ENCODE measurements around the gene CCDC69. TPM values are rescaled to one million over a fixed set of nuclear protein-coding genes. Genes with fewer than 3 reads are reported as not detected.
A peak's percentile ranks its signal among the peaks of the same experiment; 100 is the strongest.

CCDC69 gene
- total RNA-seq, 6 experiments from 2014 or later, result 0.43 to 1.1 (median 0.71) TPM

DNA sequence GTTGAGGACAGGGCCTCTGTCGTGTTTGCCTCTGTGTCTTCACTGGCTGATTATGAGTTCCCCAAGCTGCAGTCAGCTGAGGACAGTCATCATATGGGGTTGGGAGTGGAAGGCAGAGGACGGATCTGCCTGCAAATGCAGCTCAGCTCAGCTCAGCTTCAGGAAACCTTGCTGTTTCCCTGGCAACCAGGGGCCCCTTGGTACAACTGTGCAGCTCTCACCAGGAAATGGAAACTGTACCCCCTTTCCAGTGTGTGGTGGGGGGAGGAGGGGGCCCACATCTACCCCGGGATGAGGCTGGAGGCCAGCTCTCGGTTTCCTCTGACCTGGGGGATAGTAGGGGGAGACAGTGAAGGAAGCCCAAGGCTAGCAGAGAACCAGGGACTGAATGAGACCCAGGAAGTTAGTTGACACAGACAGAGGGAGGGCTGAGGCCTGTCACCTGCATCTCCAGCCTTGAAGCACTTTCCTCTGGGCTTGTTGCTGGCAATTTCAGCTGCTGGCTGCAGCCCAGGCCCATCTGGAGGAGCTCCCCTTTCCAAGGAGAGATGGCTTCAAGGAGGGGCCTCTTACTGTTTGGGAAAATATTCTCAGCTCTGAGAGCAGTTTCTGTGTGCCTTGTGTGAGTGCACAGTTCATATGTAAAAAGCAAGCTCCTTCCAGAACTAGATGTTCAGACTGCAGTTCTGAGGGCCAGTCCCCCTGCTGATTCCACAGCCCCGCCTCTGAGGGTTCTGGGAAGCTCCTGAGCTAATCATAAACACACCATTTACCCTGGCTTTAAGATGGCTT is 73.2 kb downstream of the CCDC69 start:
- Mint-ChIP-seq H3K4me3 (peak overlapping the region; percentile 36), H3K36me3 (ENCODE audit: low read depth) (peaks cover 46% of the 10 kb centered on the region), H3K27me3 (ENCODE audit: insufficient read depth) (peaks cover 4% of the 10 kb centered on the region; the same call in 1 of the 2 replicates), H3K9me3 (no peaks in the 10 kb centered on the region), H3K4me1 (ENCODE audit: low read depth) (peaks cover 84% of the 10 kb centered on the region), H3K27ac (peak overlapping the region; percentile 88)
- DNase-seq, result peak; percentile 43
- TF ChIP-seq, protein P1, sequence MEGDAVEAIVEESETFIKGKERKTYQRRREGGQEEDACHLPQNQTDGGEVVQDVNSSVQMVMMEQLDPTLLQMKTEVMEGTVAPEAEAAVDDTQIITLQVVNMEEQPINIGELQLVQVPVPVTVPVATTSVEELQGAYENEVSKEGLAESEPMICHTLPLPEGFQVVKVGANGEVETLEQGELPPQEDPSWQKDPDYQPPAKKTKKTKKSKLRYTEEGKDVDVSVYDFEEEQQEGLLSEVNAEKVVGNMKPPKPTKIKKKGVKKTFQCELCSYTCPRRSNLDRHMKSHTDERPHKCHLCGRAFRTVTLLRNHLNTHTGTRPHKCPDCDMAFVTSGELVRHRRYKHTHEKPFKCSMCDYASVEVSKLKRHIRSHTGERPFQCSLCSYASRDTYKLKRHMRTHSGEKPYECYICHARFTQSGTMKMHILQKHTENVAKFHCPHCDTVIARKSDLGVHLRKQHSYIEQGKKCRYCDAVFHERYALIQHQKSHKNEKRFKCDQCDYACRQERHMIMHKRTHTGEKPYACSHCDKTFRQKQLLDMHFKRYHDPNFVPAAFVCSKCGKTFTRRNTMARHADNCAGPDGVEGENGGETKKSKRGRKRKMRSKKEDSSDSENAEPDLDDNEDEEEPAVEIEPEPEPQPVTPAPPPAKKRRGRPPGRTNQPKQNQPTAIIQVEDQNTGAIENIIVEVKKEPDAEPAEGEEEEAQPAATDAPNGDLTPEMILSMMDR (IDR thresholded peaks at IDR 0.05), result no peak

DNA sequence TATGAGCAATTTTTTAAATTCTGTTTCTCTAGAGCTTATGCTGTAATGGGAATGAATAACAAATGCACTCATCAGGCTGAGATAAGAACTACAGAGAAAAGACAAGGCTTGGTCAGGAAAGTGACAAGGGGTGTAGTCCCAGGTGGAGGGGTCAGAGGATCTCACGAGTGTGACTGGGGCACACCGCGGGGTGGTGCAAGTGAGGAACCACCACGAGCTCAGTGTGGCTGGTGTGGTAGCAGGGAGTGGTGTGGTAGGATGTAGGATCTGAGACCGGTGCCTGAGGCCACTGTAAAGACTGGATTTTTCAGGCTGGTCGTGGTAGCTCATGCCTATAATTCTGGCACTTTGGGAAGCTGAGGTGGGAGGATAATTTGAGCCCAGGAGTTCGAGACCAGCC is 75.3 kb downstream of the CCDC69 start:
- H3K27ac Mint-ChIP-seq, result peak overlapping the region; percentile 36; the same call in 1 of the 2 replicates
- no peak overlapping the region for H3K4me3 Mint-ChIP-seq
- no peak for DNase-seq
- peaks cover 44% of the 10 kb centered on the region for H3K36me3 Mint-ChIP-seq (ENCODE audit: low read depth)
- H3K4me1 Mint-ChIP-seq (ENCODE audit: low read depth), result peaks cover 79% of the 10 kb centered on the region
- TF ChIP-seq, protein P1 (IDR thresholded peaks at IDR 0.05), result no peak
- H3K27me3 Mint-ChIP-seq (ENCODE audit: insufficient read depth), result peaks cover 4% of the 10 kb centered on the region; the same call in 1 of the 2 replicates
- no peaks in the 10 kb centered on the region for H3K9me3 Mint-ChIP-seq

DNA sequence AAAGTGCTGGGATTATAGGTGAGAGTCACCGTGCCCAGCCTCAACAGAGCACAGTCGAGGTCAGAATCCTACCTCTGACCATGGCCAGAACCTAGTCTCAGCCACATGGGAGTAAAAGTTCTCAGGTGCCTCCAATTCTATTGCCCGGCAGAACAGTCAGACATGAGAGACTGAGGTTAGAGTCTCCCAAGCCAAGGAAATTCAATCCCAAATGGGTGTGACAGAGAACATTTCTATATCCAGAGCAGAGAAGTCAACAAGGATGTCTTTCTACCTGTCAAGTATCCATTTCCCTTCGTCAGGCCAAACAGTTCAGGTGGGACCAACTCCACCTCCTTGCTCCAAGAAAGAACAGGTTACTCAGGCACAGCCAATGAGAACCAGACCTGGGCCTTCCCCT is 76.9 kb downstream of the CCDC69 start:
- peaks cover 79% of the 10 kb centered on the region for H3K4me1 Mint-ChIP-seq (ENCODE audit: low read depth)
- H3K4me3 Mint-ChIP-seq, result no peak overlapping the region
- H3K9me3 Mint-ChIP-seq, result no peaks in the 10 kb centered on the region
- DNase-seq, result no peak
- H3K27ac Mint-ChIP-seq, result peak overlapping the region; percentile 11; the same call in 1 of the 2 replicates
- peaks cover 4% of the 10 kb centered on the region; the same call in 1 of the 2 replicates for H3K27me3 Mint-ChIP-seq (ENCODE audit: insufficient read depth)
- TF ChIP-seq, protein P1 (IDR thresholded peaks at IDR 0.05), result no peak
- H3K36me3 Mint-ChIP-seq (ENCODE audit: low read depth), result peaks cover 45% of the 10 kb centered on the region

DNA sequence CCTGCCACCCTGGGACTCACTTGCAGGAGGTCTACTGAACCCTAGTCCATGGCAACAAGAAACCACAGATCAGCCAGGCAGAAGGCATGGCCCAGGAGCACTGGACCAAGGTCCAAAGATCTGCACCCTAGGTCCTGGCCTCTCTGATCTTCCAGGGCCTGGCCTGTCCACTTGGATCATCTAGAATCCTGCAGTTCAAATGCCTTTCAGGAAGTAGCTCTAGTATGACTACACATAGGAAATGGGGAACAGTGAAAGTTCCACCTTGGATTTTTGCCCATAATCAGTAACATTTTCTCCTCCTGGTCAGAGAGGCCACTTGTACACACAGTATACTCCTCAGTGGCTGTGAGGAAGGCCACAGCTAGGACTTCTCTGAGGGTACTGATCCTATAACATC is 77.8 kb downstream of the CCDC69 start:
- Mint-ChIP-seq H3K36me3 (ENCODE audit: low read depth) (peaks cover 47% of the 10 kb centered on the region), H3K9me3 (no peaks in the 10 kb centered on the region), H3K27ac (peak overlapping the region; percentile 45), H3K4me3 (no peak overlapping the region), H3K4me1 (ENCODE audit: low read depth) (peaks cover 79% of the 10 kb centered on the region), H3K27me3 (ENCODE audit: insufficient read depth) (no peaks in the 10 kb centered on the region; the same call in 1 of the 2 replicates)
- TF ChIP-seq, protein P1 (IDR thresholded peaks at IDR 0.05), result no peak
- DNase-seq, result no peak

DNA sequence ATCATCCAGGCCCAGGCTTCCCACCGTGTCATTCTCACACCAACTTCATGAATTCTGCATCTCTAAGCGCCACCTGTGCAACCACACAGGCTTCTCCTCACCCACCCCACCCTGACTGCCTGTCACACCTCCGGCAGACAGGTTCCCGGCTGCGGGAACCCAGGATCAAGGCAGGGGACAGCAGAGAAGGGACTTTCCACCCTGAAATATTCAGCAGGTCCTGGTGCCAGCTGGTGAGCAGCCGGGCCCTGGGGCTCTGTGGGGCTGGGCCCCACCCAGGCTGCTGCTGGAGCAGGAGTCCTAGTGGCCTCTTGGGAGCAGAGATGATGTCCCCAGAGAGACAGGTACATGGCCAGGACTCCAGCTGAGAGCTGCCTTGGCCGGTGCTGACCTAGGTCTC is 79.0 kb downstream of the CCDC69 start:
- peaks cover 53% of the 10 kb centered on the region for H3K36me3 Mint-ChIP-seq (ENCODE audit: low read depth)
- no peaks in the 10 kb centered on the region; the same call in 1 of the 2 replicates for H3K27me3 Mint-ChIP-seq (ENCODE audit: insufficient read depth)
- no peak overlapping the region for H3K27ac Mint-ChIP-seq
- H3K4me1 Mint-ChIP-seq (ENCODE audit: low read depth), result peaks cover 72% of the 10 kb centered on the region
- DNase-seq, result no peak
- H3K4me3 Mint-ChIP-seq, result no peak overlapping the region
- TF ChIP-seq, protein P1 (IDR thresholded peaks at IDR 0.05), result no peak
- no peaks in the 10 kb centered on the region for H3K9me3 Mint-ChIP-seq

Data from HFFc6 (cell line).